Astrocyte of the cerebellum (primary cell): ENCODE measurements around the gene BLOC1S4.

Experiments used
- DNase-seq: peaks from one replicate; pipeline ENCODE4 v3.0.0-alpha.2; 2011; ENCODE audit warnings: low read depth
- H3K4me3 ChIP-seq: 2 replicates; pipeline ENCODE4 v1.5.1; 2011; ENCODE audit warnings: mild to moderate bottlenecking, low read depth, low read length, moderate library complexity
- in situ Hi-C: cut with HindIII; loops from 2 replicates; pipeline ENCODE4 v1.10.0; 2017; ENCODE audit warnings: low sequenced_read_pairs
- TF ChIP-seq, protein P1 (sequence below): IDR thresholded peaks from 2 replicates; pipeline ENCODE4 v1.5.1; 2012; ENCODE audit warnings: low read length, low read depth, moderate library complexity, mild to moderate bottlenecking; ENCODE audit errors: missing control alignments

The BLOC1S4 gene

DNA sequence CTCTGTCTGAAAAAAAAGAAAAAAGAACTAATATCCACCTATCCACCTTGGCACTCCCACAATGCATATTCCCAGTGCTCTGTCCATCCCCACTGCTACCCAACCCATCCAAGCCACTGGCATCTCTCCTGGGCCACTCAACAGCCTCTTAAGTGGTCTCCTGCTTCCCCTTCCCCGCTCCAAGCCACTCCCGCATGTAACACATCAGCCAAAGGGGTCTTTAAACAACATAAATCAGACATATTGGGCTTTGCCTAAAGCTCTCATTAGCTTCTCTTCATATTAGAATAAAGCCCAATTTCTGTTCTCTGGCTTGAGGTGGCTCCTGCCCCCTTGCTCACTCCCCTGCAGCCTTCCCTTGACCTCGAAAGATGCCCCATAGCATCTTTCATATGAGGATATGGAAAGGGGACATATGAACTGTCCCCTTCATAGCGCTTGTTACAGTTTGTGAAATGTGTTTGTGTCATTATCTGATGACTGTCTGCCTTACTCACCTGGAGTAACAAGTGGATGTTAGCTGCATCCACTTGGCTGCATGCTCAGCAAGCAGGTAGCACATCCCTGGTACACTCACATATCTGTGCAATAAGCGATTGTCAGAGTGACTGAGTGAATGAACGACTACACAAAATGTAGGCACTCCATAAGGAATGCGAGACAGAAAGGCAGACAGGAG lies 3.1 kb downstream of the BLOC1S4 start:
- H3K4me3 ChIP-seq: no peak overlapping the region
- no peak for DNase-seq
- in situ Hi-C loops: no loop called here
- TF ChIP-seq, protein P1, sequence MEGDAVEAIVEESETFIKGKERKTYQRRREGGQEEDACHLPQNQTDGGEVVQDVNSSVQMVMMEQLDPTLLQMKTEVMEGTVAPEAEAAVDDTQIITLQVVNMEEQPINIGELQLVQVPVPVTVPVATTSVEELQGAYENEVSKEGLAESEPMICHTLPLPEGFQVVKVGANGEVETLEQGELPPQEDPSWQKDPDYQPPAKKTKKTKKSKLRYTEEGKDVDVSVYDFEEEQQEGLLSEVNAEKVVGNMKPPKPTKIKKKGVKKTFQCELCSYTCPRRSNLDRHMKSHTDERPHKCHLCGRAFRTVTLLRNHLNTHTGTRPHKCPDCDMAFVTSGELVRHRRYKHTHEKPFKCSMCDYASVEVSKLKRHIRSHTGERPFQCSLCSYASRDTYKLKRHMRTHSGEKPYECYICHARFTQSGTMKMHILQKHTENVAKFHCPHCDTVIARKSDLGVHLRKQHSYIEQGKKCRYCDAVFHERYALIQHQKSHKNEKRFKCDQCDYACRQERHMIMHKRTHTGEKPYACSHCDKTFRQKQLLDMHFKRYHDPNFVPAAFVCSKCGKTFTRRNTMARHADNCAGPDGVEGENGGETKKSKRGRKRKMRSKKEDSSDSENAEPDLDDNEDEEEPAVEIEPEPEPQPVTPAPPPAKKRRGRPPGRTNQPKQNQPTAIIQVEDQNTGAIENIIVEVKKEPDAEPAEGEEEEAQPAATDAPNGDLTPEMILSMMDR: no peak

DNA sequence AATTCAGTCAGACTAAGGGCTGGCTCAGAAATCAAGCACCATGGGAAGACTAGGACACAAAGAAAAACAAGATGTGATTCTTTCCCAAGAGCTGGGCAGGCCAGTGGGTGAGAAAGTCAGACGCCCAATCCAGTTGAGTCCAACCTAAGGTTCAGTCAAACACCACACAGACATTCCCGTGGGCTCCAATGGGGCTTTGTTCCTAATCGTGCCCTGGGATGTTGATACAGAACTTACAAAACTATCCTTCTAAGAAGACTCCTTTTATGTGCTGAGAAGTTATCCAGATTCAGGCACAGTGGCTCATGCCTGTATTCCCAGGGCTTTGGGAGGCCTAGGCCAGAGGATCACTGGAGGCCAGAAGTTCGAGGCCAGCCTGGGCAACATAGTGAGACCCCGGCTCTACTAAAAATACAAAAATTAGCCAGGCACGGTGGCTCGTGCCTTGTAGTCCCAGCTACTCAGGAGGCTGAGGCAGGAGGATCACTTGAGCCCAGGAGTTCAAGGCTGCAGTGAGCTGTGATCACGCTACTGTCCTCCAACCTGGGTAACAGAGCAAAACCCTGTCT lies 3.7 kb downstream of the BLOC1S4 start:
- in situ Hi-C loops: no loop called here
- no peak overlapping the region for H3K4me3 ChIP-seq
- TF ChIP-seq, protein P1: no peak

DNA sequence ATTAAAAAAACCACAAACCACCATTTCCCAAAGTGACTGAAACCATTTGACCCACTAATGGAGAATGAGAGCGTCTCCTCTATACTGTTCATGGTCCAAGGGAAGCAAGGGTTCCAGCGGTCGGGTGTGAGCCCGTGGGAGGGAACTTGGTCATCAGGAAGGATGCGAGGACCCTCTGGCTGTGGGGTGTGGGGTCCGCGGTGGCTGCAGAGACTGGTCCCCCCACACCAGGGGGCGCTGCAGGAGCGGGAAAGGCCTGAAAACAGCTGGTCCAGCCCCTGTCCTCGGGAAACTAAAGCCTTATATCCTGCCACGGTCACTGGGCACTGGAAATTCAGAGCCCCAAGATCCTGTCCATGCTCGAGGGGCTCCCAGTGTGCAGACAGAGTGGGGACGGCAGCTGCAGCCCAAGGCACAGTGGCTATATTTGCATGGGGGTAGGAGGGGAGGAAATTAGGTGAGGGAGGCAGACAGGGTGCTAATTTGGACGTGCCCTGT lies 4.3 kb downstream of the BLOC1S4 start:
- in situ Hi-C loops: no loop called here
- no peak overlapping the region for H3K4me3 ChIP-seq
- peak; percentile 49 for DNase-seq
- TF ChIP-seq, protein P1: peak; percentile 89

More for the DNA sequence above, 3.7 kb downstream of the BLOC1S4 start:
- DNase-seq: no peak

DNA sequence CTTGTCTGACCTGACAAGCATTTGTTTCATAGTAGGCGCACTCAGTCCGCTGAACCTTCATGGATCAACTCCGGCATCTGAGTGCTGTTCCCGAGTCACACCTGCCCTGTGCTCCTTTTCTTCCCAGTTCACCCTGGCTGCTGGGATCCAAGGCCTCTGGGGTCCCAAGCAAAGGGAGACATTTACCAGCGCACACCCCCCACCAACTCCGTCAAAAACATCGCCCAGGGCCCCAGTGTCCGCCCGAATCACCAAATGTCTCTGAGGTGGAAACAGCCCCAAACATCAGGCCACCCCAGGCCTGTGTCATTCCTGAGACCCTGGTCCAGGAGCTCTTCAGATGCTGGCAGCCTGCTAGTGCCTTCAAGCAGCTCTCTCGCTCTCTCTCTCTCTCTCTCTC lies 5.1 kb downstream of the BLOC1S4 start:
- TF ChIP-seq, protein P1: no peak
- no peak for DNase-seq
- H3K4me3 ChIP-seq: no peak overlapping the region
- in situ Hi-C loops: no loop called here

DNA sequence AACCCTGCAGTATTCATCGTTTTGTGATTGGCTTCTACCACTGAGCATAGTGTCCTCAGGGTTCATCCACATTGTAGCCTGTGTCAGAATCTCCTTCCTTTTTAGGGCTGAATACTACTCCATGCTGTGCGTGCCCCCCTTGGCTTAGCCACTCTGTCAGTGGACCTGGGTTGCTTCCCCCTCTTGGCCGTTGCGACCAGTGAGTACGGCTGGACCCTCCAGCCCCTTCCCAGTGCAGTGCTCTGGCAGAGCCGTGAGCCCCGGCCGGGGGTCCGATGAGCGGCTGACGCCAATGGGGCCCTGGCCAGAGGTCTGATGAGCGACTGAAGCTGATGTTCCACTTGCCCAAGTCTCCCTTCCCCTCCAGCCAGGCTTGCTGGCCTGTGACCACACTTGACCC lies 6.9 kb downstream of the BLOC1S4 start:
- TF ChIP-seq, protein P1: no peak
- no peak for DNase-seq
- in situ Hi-C loops: no loop called here

DNA sequence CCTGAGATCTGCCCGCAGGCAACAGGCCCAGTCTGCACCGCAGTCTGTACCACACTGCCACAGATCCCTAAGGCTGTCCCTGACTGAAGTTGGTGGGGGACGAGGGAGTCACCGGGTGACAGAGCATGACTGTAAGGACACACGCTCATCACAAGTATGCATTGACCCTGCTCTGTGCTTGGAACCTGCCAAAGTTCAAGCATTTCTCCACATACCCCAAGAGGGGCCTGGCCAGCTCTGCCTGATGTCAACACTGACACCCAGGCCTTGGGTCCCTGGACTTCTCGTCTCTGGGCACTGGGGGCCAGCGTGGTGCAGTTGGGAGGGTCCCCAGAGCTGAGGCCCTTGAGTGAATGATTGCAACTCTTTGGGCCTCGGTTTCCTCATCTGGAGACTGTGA lies 7.9 kb downstream of the BLOC1S4 start:
- DNase-seq: no peak
- TF ChIP-seq, protein P1: no peak
- H3K4me3 ChIP-seq: no peak overlapping the region
- in situ Hi-C loops: no loop called here

More for the DNA sequence above, 6.9 kb downstream of the BLOC1S4 start:
- no peak overlapping the region for H3K4me3 ChIP-seq
